Stimulated activated CD8-positive, alpha-beta memory T cell treated with anti-CD3 and anti-CD28 coated beads, Interleukin-4, amount 100 ng/mL, for 4 hours (primary cell): ENCODE data around the gene ARHGAP45.

ENCODE experiments used
- DNase-seq, 2 donors: peaks; one replicate each; pipeline ENCODE4 v3.0.0-alpha.2; 2020; ENCODE audit warnings: low read depth in 2 of 2, low spot score in 1 of 2

The ARHGAP45 gene

GRCh38 chr19:1070576-1070930 is 3.6 kb downstream of the ARHGAP45 start:
- DNase-seq, result no peak

GRCh38 chr19:1070931-1071791 is 4.2 kb downstream of the ARHGAP45 start:
- no peak for DNase-seq

GRCh38 chr19:1072371-1073015 is 5.5 kb downstream of the ARHGAP45 start:
- no peak for DNase-seq

GRCh38 chr19:1073063-1073955 is 6.3 kb downstream of the ARHGAP45 start:
- DNase-seq, result no peak

- DNase-seq, result no peak
These were observed 7.1 kb downstream of the ARHGAP45 start for GRCh38 chr19:1073956-1074517.

- DNase-seq, result peak; percentile 85 to 90
These were observed 7.7 kb downstream of the ARHGAP45 start for GRCh38 chr19:1074544-1075283.

- no peak for DNase-seq
These were observed 9.0 kb downstream of the ARHGAP45 start for GRCh38 chr19:1076046-1076386.

GRCh38 chr19:1076951-1077350 is 10.0 kb downstream of the ARHGAP45 start:
- DNase-seq, result peak; percentile 76 to 89

GRCh38 chr19:1079566-1080111 is 12.7 kb downstream of the ARHGAP45 start:
- no peak for DNase-seq

- no peak for DNase-seq
These were observed 13.6 kb downstream of the ARHGAP45 start for GRCh38 chr19:1080360-1081161.

GRCh38 chr19:1081301-1082164 is 14.6 kb downstream of the ARHGAP45 start:
- DNase-seq, result no peak

- DNase-seq, result peak in 1 of 2 donors; percentile 44
These were observed 15.4 kb downstream of the ARHGAP45 start for GRCh38 chr19:1082165-1082927.

- DNase-seq, result no peak
These were observed 16.2 kb downstream of the ARHGAP45 start for GRCh38 chr19:1082928-1083816.

- DNase-seq, result no peak
These were observed 17.3 kb downstream of the ARHGAP45 start for GRCh38 chr19:1084024-1084868.

GRCh38 chr19:1085053-1085658 is 18.2 kb downstream of the ARHGAP45 start:
- DNase-seq, result no peak
